Memory B cell (primary cell): ENCODE data around the gene HLA-DMA.

Source experiments
- ATAC-seq: fragments of 150-1000 bp; cut with Tn5 transposase; 2 replicates; pipeline ENCODE4 v1.10.0; 2021; ENCODE audit warnings: low read depth, mild to moderate bottlenecking, moderate library complexity
- DNase-seq, 2 donors: peaks; one replicate each; pipeline ENCODE4 v3.0.0; 2022; ENCODE audit warnings: low spot score in 2 of 2
- H3K27ac Mint-ChIP-seq: one replicate; pipeline ENCODE4 v1.8.0; 2022; ENCODE audit warnings: mild to moderate bottlenecking, moderate library complexity, mixed read lengths
- H3K27me3 Mint-ChIP-seq: one replicate; pipeline ENCODE4 v1.8.0; 2022; ENCODE audit warnings: mixed read lengths
- H3K36me3 Mint-ChIP-seq: one replicate; pipeline ENCODE4 v1.8.0; 2022; ENCODE audit warnings: mild to moderate bottlenecking, mixed read lengths
- H3K4me1 Mint-ChIP-seq: one replicate; pipeline ENCODE4 v1.8.0; 2022; ENCODE audit warnings: mixed read lengths
- H3K4me3 Mint-ChIP-seq: one replicate; pipeline ENCODE4 v1.8.0; 2022; ENCODE audit warnings: mild to moderate bottlenecking, moderate library complexity, mixed read lengths
- H3K9me3 Mint-ChIP-seq: one replicate; pipeline ENCODE4 v1.8.0; 2022; ENCODE audit warnings: mixed read lengths

HLA-DMA gene

GRCh38 chr6:32970413-32971241 is 17.7 kb upstream of the HLA-DMA start:
- Mint-ChIP-seq H3K4me3 (peak overlapping the region; percentile 98), H3K9me3 (no peaks in the 10 kb centered on the region), H3K36me3 (peaks cover 27% of the 10 kb centered on the region), H3K27ac (peak overlapping the region; percentile 99), H3K27me3 (no peaks in the 10 kb centered on the region), H3K4me1 (peaks cover 37% of the 10 kb centered on the region)
- DNase-seq = peak; percentile 55 to 71
- peak; percentile 0 for ATAC-seq

DNA sequence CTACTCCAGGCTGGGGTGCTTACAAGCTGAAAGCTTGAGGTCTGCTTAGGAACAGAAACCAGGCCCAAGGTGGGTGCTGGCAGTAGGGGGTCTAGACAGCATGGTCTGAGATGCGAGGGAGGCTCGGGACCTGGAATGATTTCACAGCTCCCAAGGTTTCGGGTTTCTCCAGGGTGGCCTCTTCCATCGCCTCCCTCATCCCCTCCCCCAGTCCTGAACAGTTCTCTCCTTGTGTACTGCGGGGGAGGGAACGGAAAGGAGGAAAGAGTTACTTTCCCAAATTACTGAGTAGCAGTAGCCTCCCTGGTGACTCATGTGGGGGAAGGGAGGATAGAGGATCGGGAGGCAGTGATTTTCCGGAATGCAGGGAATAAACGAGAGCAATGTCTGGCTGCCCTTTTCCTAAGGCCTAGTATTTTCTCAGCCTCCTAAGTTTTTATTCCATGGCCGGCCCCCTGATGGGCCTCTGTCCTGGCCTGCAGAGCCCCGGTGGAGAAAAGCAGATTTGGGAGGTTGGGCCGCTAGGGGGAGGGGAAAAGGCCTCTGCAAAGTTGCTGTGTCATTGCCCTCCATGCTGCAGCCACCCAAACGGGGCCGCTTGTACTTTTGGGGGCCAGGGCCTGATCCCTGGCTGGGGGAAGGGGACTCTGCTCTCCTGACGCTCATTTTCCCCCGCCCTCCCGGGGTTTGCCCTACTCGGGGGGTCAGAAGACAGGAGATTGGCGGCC is 17.0 kb upstream of the HLA-DMA start:
- peak in 1 of 2 donors; percentile 63 for DNase-seq
- H3K36me3 Mint-ChIP-seq = peaks cover 24% of the 10 kb centered on the region
- peak overlapping the region; percentile 99 for H3K27ac Mint-ChIP-seq
- no peaks in the 10 kb centered on the region for H3K27me3 Mint-ChIP-seq
- H3K4me3 Mint-ChIP-seq = peak overlapping the region; percentile 98
- no peaks in the 10 kb centered on the region for H3K9me3 Mint-ChIP-seq
- ATAC-seq = no peak
- H3K4me1 Mint-ChIP-seq = peaks cover 35% of the 10 kb centered on the region

GRCh38 chr6:32968867-32969684 is 16.2 kb upstream of the HLA-DMA start:
- H3K4me1 Mint-ChIP-seq = peaks cover 30% of the 10 kb centered on the region
- peaks cover 20% of the 10 kb centered on the region for H3K36me3 Mint-ChIP-seq
- no peaks in the 10 kb centered on the region for H3K9me3 Mint-ChIP-seq
- peak overlapping the region; percentile 99 for H3K27ac Mint-ChIP-seq
- ATAC-seq (no peak), DNase-seq (peak; percentile 36 to 55)
- H3K4me3 Mint-ChIP-seq = peak overlapping the region; percentile 98
- no peaks in the 10 kb centered on the region for H3K27me3 Mint-ChIP-seq

- H3K36me3 Mint-ChIP-seq = peaks cover 12% of the 10 kb centered on the region
- H3K4me3 Mint-ChIP-seq = peak within 1 kb of the TSS; percentile 98
- H3K4me1 Mint-ChIP-seq = peaks cover 29% of the 10 kb centered on the region
- peak within 1 kb of the TSS; percentile 99 for H3K27ac Mint-ChIP-seq
- H3K9me3 Mint-ChIP-seq = no peaks in the 10 kb centered on the region
- DNase-seq (peak; percentile 96), ATAC-seq (peak; percentile 47)
- no peaks in the 10 kb centered on the region for H3K27me3 Mint-ChIP-seq
Observed at GRCh38 chr6:32968093-32968866, 15.4 kb upstream of the HLA-DMA start, which contains the start of gene BRD2. Gene BRD2 (plus strand): TSS chr6:32968594. CDS start chr6:32972899, 4,305 bp downstream.

- DNase-seq = peak; percentile 26 to 44
- Mint-ChIP-seq H3K27ac (peak overlapping the region; percentile 99), H3K4me3 (peak overlapping the region; percentile 98), H3K9me3 (no peaks in the 10 kb centered on the region), H3K27me3 (no peaks in the 10 kb centered on the region), H3K4me1 (peaks cover 32% of the 10 kb centered on the region), H3K36me3 (peaks cover 4% of the 10 kb centered on the region)
- ATAC-seq = no peak
Observed at GRCh38 chr6:32967151-32968091, 14.5 kb upstream of the HLA-DMA start.

DNA sequence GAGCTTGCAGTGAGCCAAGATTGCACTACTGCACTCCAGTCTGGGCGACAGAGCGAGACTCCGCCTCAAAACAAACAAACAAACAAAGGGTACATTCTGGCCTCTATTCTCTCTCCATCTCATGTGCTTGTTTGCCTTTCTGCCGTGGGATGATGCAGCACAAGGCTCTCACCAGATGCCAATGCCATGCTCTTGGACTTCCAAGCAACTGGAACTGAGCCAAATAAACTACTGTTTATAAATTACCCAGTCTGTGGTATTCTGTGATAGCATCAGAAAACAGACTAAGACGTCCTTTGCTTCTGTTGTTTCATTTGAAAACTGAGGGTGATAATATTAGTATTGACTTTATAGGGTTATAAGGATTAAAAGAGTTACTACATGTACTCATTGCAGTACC is 11.9 kb upstream of the HLA-DMA start:
- ATAC-seq = no peak
- peaks cover 49% of the 10 kb centered on the region for H3K4me1 Mint-ChIP-seq
- no peak for DNase-seq

DNA sequence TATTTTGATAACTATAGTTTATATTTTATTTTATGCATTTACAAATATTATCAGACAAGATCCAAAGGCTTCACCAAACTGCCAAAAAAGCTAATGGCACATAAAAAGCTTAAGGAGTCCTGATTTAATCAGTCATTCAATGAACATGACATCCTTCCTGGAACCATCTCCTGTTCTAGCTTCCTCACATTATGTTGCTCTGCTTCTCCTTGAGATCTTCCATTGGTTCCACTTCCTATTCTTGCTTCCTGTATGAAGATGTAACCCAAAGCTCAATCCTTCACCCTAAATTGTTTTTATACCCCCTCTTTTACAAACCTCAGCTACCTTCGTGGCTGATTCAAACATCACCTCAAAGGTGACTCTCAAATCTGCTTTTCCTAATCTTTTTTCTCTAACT is 11.0 kb upstream of the HLA-DMA start:
- peaks cover 52% of the 10 kb centered on the region for H3K4me1 Mint-ChIP-seq

More for the DNA sequence above, 11.9 kb upstream of the HLA-DMA start:
- peak overlapping the region; percentile 17 for H3K27ac Mint-ChIP-seq
- H3K27me3 Mint-ChIP-seq = no peaks in the 10 kb centered on the region
- peaks cover under 1% of the 10 kb centered on the region for H3K36me3 Mint-ChIP-seq
- H3K4me3 Mint-ChIP-seq = no peak overlapping the region
- H3K9me3 Mint-ChIP-seq = no peaks in the 10 kb centered on the region

DNA sequence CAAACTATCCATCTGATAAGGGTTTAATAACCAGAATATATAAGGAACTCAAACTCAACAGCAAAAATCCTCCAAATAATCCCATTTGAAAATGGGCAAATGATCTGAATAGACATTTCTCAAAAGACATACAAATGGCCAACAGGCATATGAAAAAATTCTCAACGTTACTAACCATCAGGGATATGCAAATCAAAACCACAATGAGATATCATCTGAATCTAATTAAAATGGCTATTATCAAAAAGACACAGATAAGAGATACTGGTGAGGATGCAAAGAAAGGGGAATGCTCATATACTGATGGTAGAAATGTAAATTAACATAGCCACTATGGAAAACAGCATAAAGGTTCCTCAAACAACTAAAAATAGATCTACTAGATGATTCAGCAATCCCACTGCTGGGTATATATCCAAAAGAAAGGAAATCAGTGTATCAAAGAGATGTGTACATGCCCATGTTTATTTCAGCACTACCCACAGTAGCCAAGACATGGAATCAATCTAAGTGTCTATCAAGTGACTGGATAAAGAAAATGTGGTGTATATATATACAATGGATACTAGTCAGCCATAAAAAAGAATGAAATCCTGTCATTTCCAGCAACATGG is 9.4 kb upstream of the HLA-DMA start:
- no peaks in the 10 kb centered on the region for H3K27me3 Mint-ChIP-seq
- no peak overlapping the region for H3K4me3 Mint-ChIP-seq
- H3K4me1 Mint-ChIP-seq = peaks cover 50% of the 10 kb centered on the region

More for the DNA sequence above, 11.0 kb upstream of the HLA-DMA start:
- no peaks in the 10 kb centered on the region for H3K9me3 Mint-ChIP-seq
- no peak overlapping the region for H3K4me3 Mint-ChIP-seq
- H3K36me3 Mint-ChIP-seq = peaks cover 4% of the 10 kb centered on the region
- no peak for DNase-seq
- ATAC-seq = no peak
- no peaks in the 10 kb centered on the region for H3K27me3 Mint-ChIP-seq
- no peak overlapping the region for H3K27ac Mint-ChIP-seq

GRCh38 chr6:32960563-32960962 is 7.7 kb upstream of the HLA-DMA start:
- Mint-ChIP-seq H3K4me3 (no peak overlapping the region), H3K27ac (peak overlapping the region; percentile 7), H3K9me3 (no peaks in the 10 kb centered on the region), H3K36me3 (peaks cover 8% of the 10 kb centered on the region), H3K4me1 (peaks cover 48% of the 10 kb centered on the region), H3K27me3 (no peaks in the 10 kb centered on the region)
- ATAC-seq (no peak), DNase-seq (no peak)

More for the DNA sequence above, 9.4 kb upstream of the HLA-DMA start:
- no peak for ATAC-seq
- DNase-seq = no peak
- no peak overlapping the region for H3K27ac Mint-ChIP-seq
- H3K36me3 Mint-ChIP-seq = peaks cover 8% of the 10 kb centered on the region
- no peaks in the 10 kb centered on the region for H3K9me3 Mint-ChIP-seq

- Mint-ChIP-seq H3K27ac (peak overlapping the region; percentile 35), H3K9me3 (no peaks in the 10 kb centered on the region), H3K27me3 (no peaks in the 10 kb centered on the region), H3K4me1 (peaks cover 53% of the 10 kb centered on the region), H3K36me3 (peaks cover 10% of the 10 kb centered on the region), H3K4me3 (peak overlapping the region; percentile 4)
- ATAC-seq (no peak), DNase-seq (peak in 1 of 2 donors; percentile 7)
Observed at GRCh38 chr6:32956176-32956575, 3.3 kb upstream of the HLA-DMA start.

DNA sequence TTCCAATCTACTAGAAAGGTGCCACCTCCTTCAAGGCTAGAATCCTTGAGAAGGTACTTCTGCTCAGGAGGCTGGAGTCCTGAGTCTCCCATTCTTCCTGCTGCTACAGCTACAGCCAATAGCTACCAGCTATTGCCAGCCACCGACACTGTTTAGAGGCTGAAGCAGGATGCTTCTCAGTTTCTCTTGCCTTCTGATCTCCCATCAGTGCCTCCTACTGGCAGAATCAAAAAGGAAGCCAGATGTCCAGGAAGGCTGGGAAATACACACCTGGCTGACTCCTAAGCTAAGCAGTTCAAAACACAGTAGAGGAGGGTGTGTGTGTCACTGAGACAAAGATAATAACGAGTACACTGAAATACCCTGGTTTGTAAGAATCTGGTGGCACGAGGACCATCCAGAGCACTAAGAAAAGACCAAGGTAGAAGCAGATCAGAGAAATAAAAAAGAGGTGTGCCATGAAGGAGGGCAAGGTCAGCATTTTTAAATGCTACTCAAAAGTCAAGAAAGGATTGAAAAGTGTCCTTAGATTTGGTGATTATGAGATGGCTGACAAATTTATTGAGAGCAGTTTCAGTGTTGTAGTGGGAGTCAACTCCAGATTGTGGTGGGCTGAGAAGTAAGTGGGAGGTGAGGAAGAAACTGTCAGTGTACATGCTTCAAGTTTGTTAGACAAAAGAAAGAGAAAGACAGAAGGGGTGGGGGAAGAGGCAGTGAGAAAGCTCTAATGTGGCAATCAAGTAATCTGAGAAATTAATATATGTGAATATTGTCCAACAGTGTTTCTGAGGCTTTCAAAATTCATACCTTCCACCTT is 2.3 kb upstream of the HLA-DMA start:
- H3K27ac Mint-ChIP-seq = peak overlapping the region; percentile 35
- H3K4me3 Mint-ChIP-seq = peak overlapping the region; percentile 4
- peak in 1 of 2 donors; percentile 12 for DNase-seq
- H3K27me3 Mint-ChIP-seq = no peaks in the 10 kb centered on the region
- H3K9me3 Mint-ChIP-seq = no peaks in the 10 kb centered on the region
- peaks cover 11% of the 10 kb centered on the region for H3K36me3 Mint-ChIP-seq
- ATAC-seq = no peak
- peaks cover 58% of the 10 kb centered on the region for H3K4me1 Mint-ChIP-seq
